Upper lobe of left lung (tissue), 4 donors: ENCODE data around the gene MED29.

ENCODE experiments used
- EP300 ChIP-seq, 4 donors: sonication (generic); formaldehyde crosslinking; IDR thresholded peaks; one replicate each; pipeline ENCODE4 v1.5.1; 2017; ENCODE audit warnings: antibody characterized with exemption in 4 of 4, control low read depth in 2 of 4
- POLR2A ChIP-seq, 4 donors: fragments of 450-650 bp; IDR thresholded peaks; one replicate each; pipeline ENCODE4 v1.5.1; 2016 to 2017; ENCODE audit warnings: antibody characterized with exemption in 4 of 4, mild to moderate bottlenecking in 2 of 4
- POLR2AphosphoS5 ChIP-seq, 2 donors: sonication (generic); formaldehyde crosslinking; IDR thresholded peaks; one replicate each; pipeline ENCODE4 v1.5.1; 2017; ENCODE audit warnings: antibody characterized with exemption in 2 of 2
- TF ChIP-seq, protein P1 (sequence below), 6 experiments: fragments of 450-650 bp in 4 of 6; fragments of 200-600 bp in 2 of 6; sonication (generic) in 2 of 6; IDR thresholded peaks; one replicate each; pipeline ENCODE4 v1.5.1; 2016 to 2019; ENCODE audit warnings: antibody characterized with exemption in 6 of 6

DNA sequence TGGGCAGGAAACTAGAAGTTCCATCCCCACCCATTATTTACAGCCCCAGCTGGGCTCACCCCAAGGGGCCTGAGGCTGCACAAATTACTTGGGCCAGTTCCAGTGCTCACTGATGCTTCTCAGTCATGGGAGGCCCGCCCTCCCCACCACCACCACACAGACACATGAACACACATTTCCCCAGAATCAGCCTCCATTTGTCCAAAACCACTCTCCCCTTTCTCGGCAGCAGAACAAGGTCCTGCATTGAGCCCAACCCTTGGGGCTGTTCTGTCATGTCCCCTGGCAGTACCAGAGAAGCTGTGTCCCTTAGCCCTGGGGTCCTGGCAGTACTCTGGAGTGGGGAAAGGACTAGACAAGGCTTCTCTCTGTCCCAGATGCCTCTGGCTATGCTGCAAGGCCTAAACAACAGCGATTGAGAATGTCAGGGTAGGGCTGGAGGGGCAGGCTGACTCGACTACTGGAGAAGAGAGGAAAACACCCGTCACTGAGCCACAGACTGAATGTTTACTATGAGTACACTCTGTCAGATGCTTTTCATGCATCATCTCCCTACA, 27.2 kb upstream of the MED29 start:
- TF ChIP-seq POLR2AphosphoS5 (IDR thresholded peaks at IDR 0.05) = no peak
- TF ChIP-seq, protein P1, sequence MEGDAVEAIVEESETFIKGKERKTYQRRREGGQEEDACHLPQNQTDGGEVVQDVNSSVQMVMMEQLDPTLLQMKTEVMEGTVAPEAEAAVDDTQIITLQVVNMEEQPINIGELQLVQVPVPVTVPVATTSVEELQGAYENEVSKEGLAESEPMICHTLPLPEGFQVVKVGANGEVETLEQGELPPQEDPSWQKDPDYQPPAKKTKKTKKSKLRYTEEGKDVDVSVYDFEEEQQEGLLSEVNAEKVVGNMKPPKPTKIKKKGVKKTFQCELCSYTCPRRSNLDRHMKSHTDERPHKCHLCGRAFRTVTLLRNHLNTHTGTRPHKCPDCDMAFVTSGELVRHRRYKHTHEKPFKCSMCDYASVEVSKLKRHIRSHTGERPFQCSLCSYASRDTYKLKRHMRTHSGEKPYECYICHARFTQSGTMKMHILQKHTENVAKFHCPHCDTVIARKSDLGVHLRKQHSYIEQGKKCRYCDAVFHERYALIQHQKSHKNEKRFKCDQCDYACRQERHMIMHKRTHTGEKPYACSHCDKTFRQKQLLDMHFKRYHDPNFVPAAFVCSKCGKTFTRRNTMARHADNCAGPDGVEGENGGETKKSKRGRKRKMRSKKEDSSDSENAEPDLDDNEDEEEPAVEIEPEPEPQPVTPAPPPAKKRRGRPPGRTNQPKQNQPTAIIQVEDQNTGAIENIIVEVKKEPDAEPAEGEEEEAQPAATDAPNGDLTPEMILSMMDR (IDR thresholded peaks at IDR 0.05) = no peak
- TF ChIP-seq EP300 (IDR thresholded peaks at IDR 0.05) = no peak
- no peak for TF ChIP-seq POLR2A (IDR thresholded peaks at IDR 0.05)
